HAP-1 (cell line): ENCODE measurements around the gene IL6R.

Experiments used
- DNase-seq, 2 experiments: peaks; one replicate each; pipeline ENCODE4 v3.0.0-alpha.2; 2016 to 2020; ENCODE audit warnings: low spot score in 2 of 2
- H3K27me3 ChIP-seq: fragments of 250-450 bp; sonication (Bioruptor Pico); 2 replicates; pipeline ENCODE4 v1.5.1; 2020; ENCODE audit warnings: low read depth, mild to moderate bottlenecking, moderate library complexity
- H3K36me3 ChIP-seq: fragments of 250-450 bp; sonication (Bioruptor Pico); replicated peaks from 2 replicates; pipeline ENCODE4 v1.5.1; 2020; ENCODE audit warnings: mild to moderate bottlenecking
- H3K4me1 ChIP-seq: fragments of 250-450 bp; sonication (Bioruptor Pico); 2 replicates; pipeline ENCODE4 v1.5.1; 2020; ENCODE audit warnings: mild to moderate bottlenecking
- H3K4me3 ChIP-seq: fragments of 250-450 bp; sonication (Bioruptor Pico); 2 replicates; pipeline ENCODE4 v1.5.1; 2020; ENCODE audit warnings: mild to moderate bottlenecking, moderate library complexity
- H3K9me3 ChIP-seq: fragments of 250-450 bp; sonication (Bioruptor Pico); 2 replicates; pipeline ENCODE4 v1.5.1; 2020; ENCODE audit warnings: mild to moderate bottlenecking, moderate library complexity
- in situ Hi-C: fragments of 300-500 bp; cut with MboI; formaldehyde crosslinking; loops from 3 replicates; pipeline ENCODE4 v1.14.3; 2020; ENCODE audit warnings: low sequenced_read_pairs, inconsistent platforms, mixed read lengths

IL6R gene

DNA sequence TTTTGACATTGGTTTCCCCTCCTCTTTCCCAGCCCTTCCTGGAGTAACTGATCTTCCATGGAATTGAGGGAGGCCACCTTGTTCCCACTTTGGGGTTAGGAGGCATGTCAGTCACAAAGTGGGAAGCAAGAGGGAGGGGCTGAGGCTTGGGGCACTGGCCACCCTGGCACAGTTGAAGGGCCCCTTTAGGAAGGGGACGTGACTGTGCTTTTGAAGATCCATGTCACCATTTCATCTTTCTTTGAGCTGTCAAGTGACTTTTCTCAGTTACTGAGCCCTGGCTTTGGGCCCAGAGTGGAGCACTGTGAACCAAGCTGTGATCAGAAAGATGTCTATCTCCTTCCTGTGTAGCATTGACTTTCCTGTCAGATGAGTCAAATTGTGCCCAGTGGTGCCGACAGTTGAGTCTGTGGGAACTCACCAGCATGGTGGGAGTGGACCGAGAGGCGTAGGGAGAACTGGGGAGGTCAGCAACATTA is 58.4 kb downstream of the IL6R start:
- H3K27me3 ChIP-seq, result no peaks in the 10 kb centered on the region
- no peaks in the 10 kb centered on the region for H3K36me3 ChIP-seq
- no peak for DNase-seq
- in situ Hi-C loops, result no loop called here
- no peak overlapping the region for H3K4me3 ChIP-seq
- H3K9me3 ChIP-seq, result no peaks in the 10 kb centered on the region
- H3K4me1 ChIP-seq, result no peaks in the 10 kb centered on the region

DNA sequence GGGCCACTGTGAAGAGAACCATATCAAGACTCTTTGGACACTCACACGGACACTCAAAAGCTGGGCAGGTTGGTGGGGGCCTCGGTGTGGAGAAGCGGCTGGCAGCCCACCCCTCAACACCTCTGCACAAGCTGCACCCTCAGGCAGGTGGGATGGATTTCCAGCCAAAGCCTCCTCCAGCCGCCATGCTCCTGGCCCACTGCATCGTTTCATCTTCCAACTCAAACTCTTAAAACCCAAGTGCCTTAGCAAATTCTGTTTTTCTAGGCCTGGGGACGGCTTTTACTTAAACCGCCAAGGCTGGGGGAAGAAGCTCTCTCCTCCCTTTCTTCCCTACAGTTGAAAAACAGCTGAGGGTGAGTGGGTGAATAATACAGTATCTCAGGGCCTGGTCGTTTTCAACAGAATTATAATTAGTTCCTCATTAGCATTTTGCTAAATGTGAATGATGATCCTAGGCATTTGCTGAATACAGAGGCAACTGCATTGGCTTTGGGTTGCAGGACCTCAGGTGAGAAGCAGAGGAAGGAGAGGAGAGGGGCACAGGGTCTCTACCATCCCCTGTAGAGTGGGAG is 60.6 kb downstream of the IL6R start:
- H3K9me3 ChIP-seq, result no peaks in the 10 kb centered on the region
- no peak for DNase-seq
- in situ Hi-C loops, result no loop called here
- H3K4me1 ChIP-seq, result no peaks in the 10 kb centered on the region
- no peak overlapping the region for H3K4me3 ChIP-seq
- H3K27me3 ChIP-seq, result no peaks in the 10 kb centered on the region
- no peaks in the 10 kb centered on the region for H3K36me3 ChIP-seq

DNA sequence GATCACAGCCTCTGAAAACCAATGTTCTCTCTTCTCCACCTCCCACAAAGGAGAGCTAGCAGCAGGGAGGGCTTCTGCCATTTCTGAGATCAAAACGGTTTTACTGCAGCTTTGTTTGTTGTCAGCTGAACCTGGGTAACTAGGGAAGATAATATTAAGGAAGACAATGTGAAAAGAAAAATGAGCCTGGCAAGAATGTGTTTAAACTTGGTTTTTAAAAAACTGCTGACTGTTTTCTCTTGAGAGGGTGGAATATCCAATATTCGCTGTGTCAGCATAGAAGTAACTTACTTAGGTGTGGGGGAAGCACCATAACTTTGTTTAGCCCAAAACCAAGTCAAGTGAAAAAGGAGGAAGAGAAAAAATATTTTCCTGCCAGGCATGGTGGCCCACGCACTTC is 61.1 kb downstream of the IL6R start:
- no peaks in the 10 kb centered on the region for H3K36me3 ChIP-seq
- no peaks in the 10 kb centered on the region for H3K9me3 ChIP-seq
- in situ Hi-C loops, result no loop called here
- no peak overlapping the region for H3K4me3 ChIP-seq
- H3K4me1 ChIP-seq, result no peaks in the 10 kb centered on the region
- H3K27me3 ChIP-seq, result no peaks in the 10 kb centered on the region
- no peak for DNase-seq

DNA sequence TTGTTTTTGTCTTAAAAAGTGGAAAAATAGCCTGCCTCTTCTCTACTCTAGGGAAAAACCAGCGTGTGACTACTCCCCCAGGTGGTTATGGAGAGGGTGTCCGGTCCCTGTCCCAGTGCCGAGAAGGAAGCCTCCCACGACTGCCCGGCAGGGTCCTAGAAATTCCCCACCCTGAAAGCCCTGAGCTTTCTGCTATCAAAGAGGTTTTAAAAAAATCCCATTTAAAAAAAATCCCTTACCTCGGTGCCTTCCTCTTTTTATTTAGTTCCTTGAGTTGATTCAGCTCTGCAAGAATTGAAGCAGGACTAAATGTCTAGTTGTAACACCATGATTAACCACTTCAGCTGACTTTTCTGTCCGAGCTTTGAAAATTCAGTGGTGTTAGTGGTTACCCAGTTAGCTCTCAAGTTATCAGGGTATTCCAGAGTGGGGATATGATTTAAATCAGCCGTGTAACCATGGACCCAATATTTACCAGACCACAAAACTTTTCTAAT is 61.8 kb downstream of the IL6R start:
- no peak overlapping the region for H3K4me3 ChIP-seq
- H3K27me3 ChIP-seq, result no peaks in the 10 kb centered on the region
- no peaks in the 10 kb centered on the region for H3K4me1 ChIP-seq
- in situ Hi-C loops, result no loop called here
- no peak for DNase-seq
- H3K36me3 ChIP-seq, result no peaks in the 10 kb centered on the region
- H3K9me3 ChIP-seq, result no peaks in the 10 kb centered on the region

DNA sequence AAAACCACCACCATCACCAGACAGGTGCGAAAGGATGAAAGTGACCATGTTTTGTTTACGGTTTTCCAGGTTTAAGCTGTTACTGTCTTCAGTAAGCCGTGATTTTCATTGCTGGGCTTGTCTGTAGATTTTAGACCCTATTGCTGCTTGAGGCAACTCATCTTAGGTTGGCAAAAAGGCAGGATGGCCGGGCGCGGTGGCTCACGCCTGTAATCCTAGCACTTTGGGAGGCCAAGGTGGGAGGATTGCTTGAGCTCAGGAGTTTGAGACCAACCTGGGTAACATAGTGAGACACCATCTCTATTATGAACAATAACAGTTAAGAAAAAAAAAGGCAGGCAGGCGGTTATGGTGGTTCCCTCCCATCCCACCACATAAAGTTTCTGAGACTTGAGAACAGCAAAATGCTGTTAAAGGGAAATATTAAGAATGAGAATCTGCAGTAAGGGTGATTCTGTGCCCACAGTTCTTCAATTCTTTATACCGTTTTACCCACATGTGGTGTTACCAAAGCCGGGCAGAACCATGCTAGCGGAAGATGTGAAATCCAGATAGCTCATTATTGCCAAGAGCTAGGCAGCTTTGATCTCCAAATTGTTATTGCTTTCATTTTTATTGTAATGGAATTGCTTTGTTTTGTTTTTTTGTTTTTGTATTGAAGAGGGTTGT is 62.4 kb downstream of the IL6R start:
- in situ Hi-C loops, result no loop called here
- DNase-seq, result no peak
- Histone ChIP-seq H3K4me3 (no peak overlapping the region), H3K9me3 (no peaks in the 10 kb centered on the region), H3K36me3 (no peaks in the 10 kb centered on the region), H3K4me1 (no peaks in the 10 kb centered on the region), H3K27me3 (no peaks in the 10 kb centered on the region)

DNA sequence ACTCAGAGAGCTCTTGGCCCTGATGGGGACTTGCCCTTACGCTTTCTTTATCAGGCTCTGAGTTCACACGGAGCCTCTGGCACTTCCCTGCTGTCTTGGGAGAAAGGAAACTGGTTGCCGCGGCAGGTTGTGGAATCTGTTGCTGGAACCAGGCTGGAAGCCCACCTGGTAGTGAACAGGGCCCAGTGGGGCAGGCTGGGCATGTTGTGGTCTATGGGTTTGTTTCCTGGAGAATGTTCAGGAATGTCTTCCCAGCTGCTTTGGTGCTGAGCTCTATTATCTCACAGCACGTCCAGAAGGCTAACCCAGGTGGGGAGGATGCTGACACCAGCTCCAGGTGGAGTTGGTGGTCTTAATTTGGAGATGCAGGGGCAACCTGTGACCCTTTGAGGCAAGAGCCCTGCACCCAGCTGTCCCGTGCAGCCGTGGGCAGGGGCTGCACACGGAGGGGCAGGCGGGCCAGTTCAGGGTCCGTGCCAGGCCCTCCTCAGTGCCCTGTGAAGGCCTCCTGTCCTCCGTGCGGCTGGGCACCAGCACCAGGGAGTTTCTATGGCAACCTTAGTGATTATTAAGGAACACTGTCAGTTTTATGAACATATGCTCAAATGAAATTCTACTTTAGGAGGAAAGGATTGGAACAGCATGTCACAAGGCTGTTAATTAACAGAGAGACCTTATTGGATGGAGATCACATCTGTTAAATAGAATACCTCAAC is 63.5 kb downstream of the IL6R start:
- in situ Hi-C loops, result no loop called here
- Histone ChIP-seq H3K4me3 (no peak overlapping the region), H3K4me1 (no peaks in the 10 kb centered on the region), H3K27me3 (no peaks in the 10 kb centered on the region), H3K9me3 (no peaks in the 10 kb centered on the region), H3K36me3 (no peaks in the 10 kb centered on the region)
- DNase-seq, result no peak

DNA sequence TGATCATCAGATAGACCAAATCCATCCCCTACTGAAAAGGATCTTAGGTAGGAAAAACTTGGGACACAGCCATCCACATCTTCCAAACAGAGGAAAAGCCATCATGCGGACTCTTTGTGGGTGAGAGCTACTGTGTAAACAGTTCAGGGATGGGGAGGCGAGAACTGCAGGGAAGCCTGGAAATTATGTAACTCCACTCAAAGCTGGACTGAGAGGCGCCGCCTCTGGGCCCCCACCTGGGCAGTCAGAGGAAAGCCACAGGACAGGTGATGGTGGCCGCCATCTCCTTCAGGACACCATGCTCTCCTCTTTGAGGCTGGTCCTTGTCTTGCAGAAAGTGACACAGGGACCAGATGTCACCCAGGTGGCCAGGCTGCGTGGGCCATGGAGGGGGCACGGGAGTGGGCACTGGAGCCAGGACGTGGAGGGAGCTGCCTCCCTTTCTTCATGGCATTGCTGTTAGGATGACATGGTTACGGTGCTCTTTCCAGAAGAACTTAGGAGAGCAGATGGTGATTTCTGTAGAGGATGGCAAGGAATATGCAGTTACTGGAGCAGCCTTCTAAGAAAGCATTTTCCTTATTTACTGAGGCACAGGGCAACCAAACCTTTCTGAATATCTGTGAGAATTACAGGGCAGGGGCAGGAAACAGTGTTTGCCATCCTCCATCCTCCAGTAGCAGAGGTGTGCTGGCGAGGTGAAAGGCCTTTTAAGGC is 64.9 kb downstream of the IL6R start:
- Histone ChIP-seq H3K4me3 (no peak overlapping the region), H3K9me3 (no peaks in the 10 kb centered on the region), H3K4me1 (no peaks in the 10 kb centered on the region), H3K27me3 (no peaks in the 10 kb centered on the region), H3K36me3 (no peaks in the 10 kb centered on the region)
- in situ Hi-C loops, result no loop called here
- no peak for DNase-seq

DNA sequence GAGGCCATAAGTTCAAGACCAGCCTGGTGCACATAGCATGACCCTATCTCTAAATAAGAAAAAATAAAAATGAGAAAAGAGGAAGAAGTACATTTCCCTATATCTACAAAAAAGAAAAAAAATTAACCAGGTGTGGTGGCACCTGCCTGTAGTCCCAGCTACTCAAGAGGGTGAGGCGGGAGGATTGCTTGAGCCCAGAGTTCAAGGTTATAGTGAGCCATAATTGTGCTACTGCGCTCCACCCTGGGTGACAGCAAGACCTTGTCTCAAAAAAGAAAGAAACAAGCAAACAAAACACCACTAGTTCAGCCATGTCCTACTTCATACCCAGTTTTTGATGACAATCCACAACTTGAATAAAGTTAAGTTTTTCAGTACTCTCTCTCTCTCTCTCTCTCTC is 66.2 kb downstream of the IL6R start:
- DNase-seq, result no peak
- H3K36me3 ChIP-seq, result no peaks in the 10 kb centered on the region
- in situ Hi-C loops, result no loop called here
- no peaks in the 10 kb centered on the region for H3K9me3 ChIP-seq
- H3K4me3 ChIP-seq, result no peak overlapping the region
- H3K27me3 ChIP-seq, result no peaks in the 10 kb centered on the region
- no peaks in the 10 kb centered on the region for H3K4me1 ChIP-seq

DNA sequence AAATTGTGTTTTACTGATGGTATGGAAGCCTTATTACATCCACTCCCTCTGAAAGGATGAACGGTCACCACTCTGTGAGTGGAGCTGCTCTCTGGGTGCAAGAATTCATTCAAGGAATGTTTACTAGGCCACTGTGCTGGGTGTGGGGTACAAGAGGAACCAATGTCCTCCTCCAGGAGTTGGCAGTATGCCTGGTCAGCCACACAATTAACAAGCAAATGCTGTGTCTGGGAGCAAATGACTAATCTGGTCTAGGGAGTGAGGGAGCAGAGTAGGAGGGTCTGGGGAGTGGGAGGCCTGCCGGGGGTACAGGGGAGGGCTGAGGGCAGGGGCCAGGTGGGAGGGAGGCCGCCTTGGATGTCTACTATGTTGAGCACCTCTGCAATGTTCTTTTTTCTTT is 69.7 kb downstream of the IL6R start:
- peak in 1 of 2 experiments; percentile 40 for DNase-seq
- in situ Hi-C loops, result no loop called here
- H3K27me3 ChIP-seq, result no peaks in the 10 kb centered on the region

DNA sequence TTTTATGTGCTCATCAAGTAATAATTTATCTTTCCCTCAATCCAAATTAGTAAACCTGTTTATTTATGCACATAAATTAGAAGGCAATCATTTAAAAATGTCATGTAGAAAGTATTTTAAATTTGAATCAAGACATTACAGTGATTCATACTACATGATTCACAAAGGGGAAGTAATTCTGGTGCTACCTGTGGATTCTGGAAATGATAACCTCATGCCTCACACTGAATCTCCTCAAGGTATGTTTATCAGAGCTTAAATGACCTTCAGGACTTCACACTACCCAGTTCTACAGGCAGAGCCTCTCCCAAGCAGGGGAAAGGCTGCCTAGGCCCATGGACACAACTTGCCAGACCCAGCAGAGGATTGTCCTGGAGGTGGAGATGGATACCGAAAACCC is 71.6 kb downstream of the IL6R start:
- in situ Hi-C loops, result no loop called here
- H3K27me3 ChIP-seq, result no peaks in the 10 kb centered on the region
- no peak overlapping the region for H3K4me3 ChIP-seq
- no peaks in the 10 kb centered on the region for H3K36me3 ChIP-seq
- H3K4me1 ChIP-seq, result no peaks in the 10 kb centered on the region
- no peaks in the 10 kb centered on the region for H3K9me3 ChIP-seq
- DNase-seq, result no peak

More for the DNA sequence above, 69.7 kb downstream of the IL6R start:
- H3K36me3 ChIP-seq, result no peaks in the 10 kb centered on the region
- no peaks in the 10 kb centered on the region for H3K9me3 ChIP-seq
- no peak overlapping the region for H3K4me3 ChIP-seq
- no peaks in the 10 kb centered on the region for H3K4me1 ChIP-seq

DNA sequence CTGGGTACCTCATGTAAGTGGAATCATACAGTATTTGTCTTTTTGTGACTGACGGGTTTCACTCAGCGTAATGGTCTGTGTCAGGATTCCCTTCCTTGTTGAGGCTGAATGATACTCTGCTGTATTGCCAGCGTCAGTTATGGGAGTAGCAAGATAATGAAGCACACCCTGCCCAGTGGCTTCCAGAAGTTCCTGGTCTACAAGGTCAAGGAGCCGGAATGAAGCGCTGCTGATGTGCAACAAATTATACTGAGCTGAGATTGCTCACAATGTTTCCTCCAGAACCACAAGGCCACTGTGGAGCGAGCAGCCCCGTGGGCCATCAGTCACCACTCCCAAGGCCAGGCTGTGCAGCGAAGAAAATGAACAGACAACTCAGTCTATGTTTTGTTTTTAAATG is 72.9 kb downstream of the IL6R start:
- H3K4me1 ChIP-seq, result no peaks in the 10 kb centered on the region
- no peaks in the 10 kb centered on the region for H3K27me3 ChIP-seq
- in situ Hi-C loops, result no loop called here
- DNase-seq, result no peak
- no peak overlapping the region for H3K4me3 ChIP-seq
- no peaks in the 10 kb centered on the region for H3K36me3 ChIP-seq
- H3K9me3 ChIP-seq, result no peaks in the 10 kb centered on the region

DNA sequence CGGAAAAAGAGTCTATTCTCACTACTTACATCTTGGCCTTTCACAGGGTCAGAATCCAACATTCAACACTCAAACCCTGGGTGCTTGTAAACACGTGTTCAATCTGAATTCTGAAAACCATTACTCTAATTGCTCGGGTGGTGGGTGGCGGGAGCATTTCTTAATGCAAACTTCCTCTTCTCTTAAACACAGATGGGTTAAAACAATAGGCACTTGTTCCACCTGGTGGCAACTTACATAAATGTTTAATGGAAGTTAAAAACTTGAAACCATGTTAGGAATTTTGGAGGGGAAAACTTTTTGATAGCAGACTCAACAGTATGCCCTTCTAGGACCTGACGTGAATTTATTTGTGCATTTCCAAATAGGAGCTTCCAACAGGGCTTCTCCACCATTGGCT is 73.5 kb downstream of the IL6R start:
- Histone ChIP-seq H3K9me3 (no peaks in the 10 kb centered on the region), H3K4me1 (no peaks in the 10 kb centered on the region), H3K36me3 (no peaks in the 10 kb centered on the region), H3K27me3 (no peaks in the 10 kb centered on the region), H3K4me3 (no peak overlapping the region)
- in situ Hi-C loops, result no loop called here
- no peak for DNase-seq

DNA sequence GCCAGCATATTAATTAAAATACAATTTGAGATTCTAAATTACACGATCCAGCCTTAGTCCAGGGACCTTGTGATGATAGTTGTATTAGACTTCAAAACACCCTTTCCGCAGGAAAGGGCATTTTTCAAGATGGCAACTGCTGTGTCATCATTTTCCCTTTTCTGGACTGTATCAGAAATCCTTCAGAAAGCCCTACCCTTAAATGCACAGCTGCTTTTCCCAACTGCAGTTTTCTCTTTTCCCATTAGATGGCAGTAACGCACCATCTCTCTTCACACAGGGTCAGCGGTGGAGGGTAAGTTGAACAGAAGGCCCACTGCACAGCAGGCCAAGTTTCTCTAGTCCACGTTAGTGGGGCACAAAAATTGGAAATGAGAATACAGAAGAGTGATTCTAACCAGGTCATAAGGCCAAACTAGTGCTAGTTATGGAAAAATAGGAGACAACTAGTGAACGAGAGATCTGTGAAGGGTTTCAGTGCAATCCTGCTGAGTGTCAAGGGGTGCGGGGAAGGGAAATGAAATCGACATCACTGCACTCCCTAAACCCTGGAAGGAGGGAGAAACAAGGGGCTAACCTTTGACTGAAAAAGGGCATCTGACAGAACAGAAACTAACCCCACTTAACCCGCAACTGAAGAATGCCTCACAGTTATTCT is 74.8 kb downstream of the IL6R start:
- Histone ChIP-seq H3K36me3 (no peaks in the 10 kb centered on the region), H3K4me1 (no peaks in the 10 kb centered on the region), H3K9me3 (no peaks in the 10 kb centered on the region), H3K4me3 (no peak overlapping the region), H3K27me3 (no peaks in the 10 kb centered on the region)
- in situ Hi-C loops, result loop anchor here (5.0 kb wide), 1 partner anchor 72 kb away; no protein-coding TSS in a partner anchor
- peak; percentile 81 to 82 for DNase-seq
